ENCODE measurements around the gene DPH2.

Gene DPH2

GRCh38 chr1:43970502-43970901 is 692 bp downstream of the DPH2 start:
- FAIRE-seq = no peak

- FAIRE-seq = no peak
Measured at GRCh38 chr1:43970911-43971310, 1.1 kb downstream of the DPH2 start.

- no peak for FAIRE-seq
Measured at GRCh38 chr1:43971336-43971980, 1.6 kb downstream of the DPH2 start.

- no peak for FAIRE-seq
Measured at GRCh38 chr1:43973981-43974442, 4.2 kb downstream of the DPH2 start.

- no peak for FAIRE-seq
Measured at GRCh38 chr1:43974443-43975248, 4.8 kb downstream of the DPH2 start, which contains the start of gene ATP6V0B. ATP6V0B (plus strand) TSS chr1:43974960; CDS start chr1:43975041, 81 bp downstream.

GRCh38 chr1:43975249-43975961 is 5.6 kb downstream of the DPH2 start:
- no peak for FAIRE-seq

- no peak for FAIRE-seq
Measured at GRCh38 chr1:43976045-43976444, 6.2 kb downstream of the DPH2 start.

- FAIRE-seq = no peak
Measured at GRCh38 chr1:43976890-43977289, 7.1 kb downstream of the DPH2 start.

GRCh38 chr1:43977376-43978263 is 7.8 kb downstream of the DPH2 start:
- FAIRE-seq = no peak

- no peak for FAIRE-seq
Measured at GRCh38 chr1:43978264-43978550, 8.4 kb downstream of the DPH2 start.

GRCh38 chr1:43978551-43979260 is 8.9 kb downstream of the DPH2 start, which contains the start of gene B4GALT2:
B4GALT2 (plus strand) TSS chr1:43979210; CDS start chr1:43981161, 1,951 bp downstream.
- no peak for FAIRE-seq

GRCh38 chr1:43979261-43979527 is 9.4 kb downstream of the DPH2 start:
- FAIRE-seq = no peak

- FAIRE-seq = no peak
Measured at GRCh38 chr1:43979528-43980254, 9.9 kb downstream of the DPH2 start.

GRCh38 chr1:43980255-43981134 is 10.7 kb downstream of the DPH2 start:
- FAIRE-seq = no peak

GRCh38 chr1:43981135-43981491 is 11.3 kb downstream of the DPH2 start:
- FAIRE-seq = no peak

- no peak for FAIRE-seq
Measured at GRCh38 chr1:43981636-43982035, 11.8 kb downstream of the DPH2 start.

GRCh38 chr1:43982241-43982640 is 12.4 kb downstream of the DPH2 start:
- no peak for FAIRE-seq

GRCh38 chr1:43982808-43983207 is 13.0 kb downstream of the DPH2 start:
- no peak for FAIRE-seq

GRCh38 chr1:43983253-43983899 is 13.6 kb downstream of the DPH2 start:
- FAIRE-seq = no peak

GRCh38 chr1:43984855-43985254 is 15.0 kb downstream of the DPH2 start:
- FAIRE-seq = no peak
